ENCODE data around the gene ABCC1. TPM values are rescaled to one million over a fixed set of nuclear protein-coding genes. Genes with fewer than 3 reads are reported as not detected.

ABCC1 gene
- total RNA-seq, 1 experiment from 2014 or later, result 25.0 TPM

GRCh38 chr16:16099320-16099719, 149.9 kb downstream of the ABCC1 start:
- Histone ChIP-seq H3K4me1 (ENCODE audit: insufficient read depth, low read length, poor library complexity, severe bottlenecking) (no peaks in the 10 kb centered on the region), H3K27ac (ENCODE audit: low read depth, low read length, poor library complexity, severe bottlenecking) (no peak overlapping the region), H3K9me3 (ENCODE audit: low read depth, low read length, poor library complexity, severe bottlenecking) (no peaks in the 10 kb centered on the region), H3K27me3 (replicated peaks; ENCODE audit: insufficient read depth, low read depth, low read length, poor library complexity) (no peaks in the 10 kb centered on the region), H3K36me3 (ENCODE audit: insufficient read depth, low read length, poor library complexity, severe bottlenecking) (peaks cover 3% of the 10 kb centered on the region), H3K4me3 (ENCODE audit: low read depth, low read length, poor library complexity, severe bottlenecking) (no peak overlapping the region)
- POLR2A ChIA-PET (ENCODE audit: low non-redundant PET), result no interaction called here
- TF ChIP-seq, protein P1, sequence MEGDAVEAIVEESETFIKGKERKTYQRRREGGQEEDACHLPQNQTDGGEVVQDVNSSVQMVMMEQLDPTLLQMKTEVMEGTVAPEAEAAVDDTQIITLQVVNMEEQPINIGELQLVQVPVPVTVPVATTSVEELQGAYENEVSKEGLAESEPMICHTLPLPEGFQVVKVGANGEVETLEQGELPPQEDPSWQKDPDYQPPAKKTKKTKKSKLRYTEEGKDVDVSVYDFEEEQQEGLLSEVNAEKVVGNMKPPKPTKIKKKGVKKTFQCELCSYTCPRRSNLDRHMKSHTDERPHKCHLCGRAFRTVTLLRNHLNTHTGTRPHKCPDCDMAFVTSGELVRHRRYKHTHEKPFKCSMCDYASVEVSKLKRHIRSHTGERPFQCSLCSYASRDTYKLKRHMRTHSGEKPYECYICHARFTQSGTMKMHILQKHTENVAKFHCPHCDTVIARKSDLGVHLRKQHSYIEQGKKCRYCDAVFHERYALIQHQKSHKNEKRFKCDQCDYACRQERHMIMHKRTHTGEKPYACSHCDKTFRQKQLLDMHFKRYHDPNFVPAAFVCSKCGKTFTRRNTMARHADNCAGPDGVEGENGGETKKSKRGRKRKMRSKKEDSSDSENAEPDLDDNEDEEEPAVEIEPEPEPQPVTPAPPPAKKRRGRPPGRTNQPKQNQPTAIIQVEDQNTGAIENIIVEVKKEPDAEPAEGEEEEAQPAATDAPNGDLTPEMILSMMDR (conservative IDR thresholded peaks at IDR 0.05; ENCODE audit: low read depth, low read length), result no peak
- no peak for TF ChIP-seq EZH2 (IDR thresholded peaks at IDR 0.05; ENCODE audit: borderline replicate concordance, low read depth, low read length, poor library complexity, severe bottlenecking)
- CTCF ChIA-PET, result no interaction called here
- no TSS peak for BruUV-seq (replicated peaks)
- intact Hi-C loops (cut with micrococcal nuclease; ENCODE audit: unreplicated experiment), result no loop called here
- DNase-seq (ENCODE audit: low spot score), result no peak

GRCh38 chr16:16100631-16101030, 151.2 kb downstream of the ABCC1 start:
- ChIA-PET CTCF (no interaction called here), POLR2A (ENCODE audit: low non-redundant PET) (no interaction called here)
- TF ChIP-seq, protein P1 (conservative IDR thresholded peaks at IDR 0.05; ENCODE audit: low read depth, low read length), result no peak
- TF ChIP-seq EZH2 (IDR thresholded peaks at IDR 0.05; ENCODE audit: borderline replicate concordance, low read depth, low read length, poor library complexity, severe bottlenecking), result no peak
- Histone ChIP-seq H3K9me3 (ENCODE audit: low read depth, low read length, poor library complexity, severe bottlenecking) (no peaks in the 10 kb centered on the region), H3K36me3 (ENCODE audit: insufficient read depth, low read length, poor library complexity, severe bottlenecking) (peaks cover 3% of the 10 kb centered on the region), H3K27ac (ENCODE audit: low read depth, low read length, poor library complexity, severe bottlenecking) (no peak overlapping the region), H3K27me3 (replicated peaks; ENCODE audit: insufficient read depth, low read depth, low read length, poor library complexity) (no peaks in the 10 kb centered on the region), H3K4me3 (ENCODE audit: low read depth, low read length, poor library complexity, severe bottlenecking) (no peak overlapping the region), H3K4me1 (ENCODE audit: insufficient read depth, low read length, poor library complexity, severe bottlenecking) (no peaks in the 10 kb centered on the region)
- intact Hi-C loops (cut with micrococcal nuclease; ENCODE audit: unreplicated experiment), result no loop called here
- BruUV-seq (replicated peaks), result no TSS peak
- no peak for DNase-seq (ENCODE audit: low spot score)

- CTCF ChIA-PET, result no interaction called here
- BruUV-seq (replicated peaks), result no TSS peak
- H3K4me1 ChIP-seq (ENCODE audit: insufficient read depth, low read length, poor library complexity, severe bottlenecking), result no peaks in the 10 kb centered on the region
- POLR2A ChIA-PET (ENCODE audit: low non-redundant PET), result no interaction called here
- no peaks in the 10 kb centered on the region for H3K27me3 ChIP-seq (replicated peaks; ENCODE audit: insufficient read depth, low read depth, low read length, poor library complexity)
- intact Hi-C loops (cut with micrococcal nuclease; ENCODE audit: unreplicated experiment), result no loop called here
- no peak for TF ChIP-seq EZH2 (IDR thresholded peaks at IDR 0.05; ENCODE audit: borderline replicate concordance, low read depth, low read length, poor library complexity, severe bottlenecking)
- TF ChIP-seq, protein P1 (conservative IDR thresholded peaks at IDR 0.05; ENCODE audit: low read depth, low read length), result no peak
- no peak for DNase-seq (ENCODE audit: low spot score)
- H3K9me3 ChIP-seq (ENCODE audit: low read depth, low read length, poor library complexity, severe bottlenecking), result no peaks in the 10 kb centered on the region
- H3K4me3 ChIP-seq (ENCODE audit: low read depth, low read length, poor library complexity, severe bottlenecking), result no peak overlapping the region
- no peak overlapping the region for H3K27ac ChIP-seq (ENCODE audit: low read depth, low read length, poor library complexity, severe bottlenecking)
- H3K36me3 ChIP-seq (ENCODE audit: insufficient read depth, low read length, poor library complexity, severe bottlenecking), result peaks cover 3% of the 10 kb centered on the region
Measured at GRCh38 chr16:16101585-16101984, 152.2 kb downstream of the ABCC1 start.
